Esophagus squamous epithelium (tissue), 4 donors: ENCODE measurements around the gene PNCK.

ENCODE experiments used
- POLR2A ChIP-seq, 4 donors: fragments of 450-650 bp; IDR thresholded peaks; one replicate each; pipeline ENCODE4 v1.6.1; 2017; ENCODE audit warnings: antibody characterized with exemption in 4 of 4, mild to moderate bottlenecking in 4 of 4, moderate library complexity in 3 of 4
- TF ChIP-seq, protein P1 (sequence below), 6 experiments: fragments of 450-650 bp in 4 of 6; fragments of 200-600 bp in 2 of 6; sonication (generic) in 2 of 6; IDR thresholded peaks; one replicate each; pipeline ENCODE4 v1.5.1; 2016 to 2019; ENCODE audit warnings: antibody characterized with exemption in 6 of 6, mild to moderate bottlenecking in 4 of 6, moderate library complexity in 4 of 6

DNA sequence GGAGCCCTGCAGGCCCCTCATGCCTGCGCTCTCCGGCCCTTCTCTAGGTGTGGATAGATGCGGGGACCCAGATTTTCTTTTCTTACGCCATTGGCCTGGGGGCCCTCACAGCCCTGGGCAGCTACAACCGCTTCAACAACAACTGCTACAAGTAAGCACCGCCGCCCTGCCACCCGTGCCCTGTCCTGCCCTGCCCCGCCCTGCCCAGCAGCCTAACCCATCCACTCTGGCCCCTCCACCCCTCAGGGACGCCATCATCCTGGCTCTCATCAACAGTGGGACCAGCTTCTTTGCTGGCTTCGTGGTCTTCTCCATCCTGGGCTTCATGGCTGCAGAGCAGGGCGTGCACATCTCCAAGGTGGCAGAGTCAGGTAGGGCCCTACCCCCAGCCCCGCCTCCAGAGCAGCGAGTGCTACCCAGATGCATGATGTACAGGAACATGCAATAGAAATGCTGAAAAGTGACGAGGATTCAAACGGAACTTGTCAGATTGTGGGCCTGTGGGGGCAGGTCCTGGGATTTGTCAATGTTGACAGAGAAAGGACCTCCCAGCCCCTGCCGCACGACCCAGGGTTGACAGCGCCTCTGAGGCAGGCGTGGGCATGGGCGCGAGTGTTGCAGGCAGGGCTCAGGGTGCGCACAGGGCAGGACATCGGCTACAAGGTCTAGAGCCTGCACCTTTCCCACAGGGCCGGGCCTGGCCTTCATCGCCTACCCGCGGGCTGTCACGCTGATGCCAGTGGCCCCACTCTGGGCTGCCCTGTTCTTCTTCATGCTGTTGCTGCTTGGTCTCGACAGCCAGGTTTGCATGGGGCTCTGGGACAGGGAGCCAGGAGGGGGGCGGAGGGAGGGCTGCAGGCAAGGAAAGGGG, 19.8 kb upstream of the PNCK start:
- TF ChIP-seq, protein P1, sequence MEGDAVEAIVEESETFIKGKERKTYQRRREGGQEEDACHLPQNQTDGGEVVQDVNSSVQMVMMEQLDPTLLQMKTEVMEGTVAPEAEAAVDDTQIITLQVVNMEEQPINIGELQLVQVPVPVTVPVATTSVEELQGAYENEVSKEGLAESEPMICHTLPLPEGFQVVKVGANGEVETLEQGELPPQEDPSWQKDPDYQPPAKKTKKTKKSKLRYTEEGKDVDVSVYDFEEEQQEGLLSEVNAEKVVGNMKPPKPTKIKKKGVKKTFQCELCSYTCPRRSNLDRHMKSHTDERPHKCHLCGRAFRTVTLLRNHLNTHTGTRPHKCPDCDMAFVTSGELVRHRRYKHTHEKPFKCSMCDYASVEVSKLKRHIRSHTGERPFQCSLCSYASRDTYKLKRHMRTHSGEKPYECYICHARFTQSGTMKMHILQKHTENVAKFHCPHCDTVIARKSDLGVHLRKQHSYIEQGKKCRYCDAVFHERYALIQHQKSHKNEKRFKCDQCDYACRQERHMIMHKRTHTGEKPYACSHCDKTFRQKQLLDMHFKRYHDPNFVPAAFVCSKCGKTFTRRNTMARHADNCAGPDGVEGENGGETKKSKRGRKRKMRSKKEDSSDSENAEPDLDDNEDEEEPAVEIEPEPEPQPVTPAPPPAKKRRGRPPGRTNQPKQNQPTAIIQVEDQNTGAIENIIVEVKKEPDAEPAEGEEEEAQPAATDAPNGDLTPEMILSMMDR (IDR thresholded peaks at IDR 0.05): no peak
- TF ChIP-seq POLR2A (IDR thresholded peaks at IDR 0.05): no peak
